ENCODE data around the gene TMEM150A.

GRCh38 chr2:85652056-85652455 lies 49.6 kb upstream of the TMEM150A start:
- TF ChIP-seq REST (IDR thresholded peaks at IDR 0.05; ENCODE audit: insufficient read depth in 1 of 2, low read depth in 2 of 2, low read length in 2 of 2) (no peak), SIN3A (IDR thresholded peaks at IDR 0.05; ENCODE audit: borderline replicate concordance, insufficient read depth, low read length) (no peak), POLR2AphosphoS5 (IDR thresholded peaks at IDR 0.05; ENCODE audit: low read depth, low read length) (no peak), TAF1 (IDR thresholded peaks at IDR 0.05; ENCODE audit: borderline replicate concordance, insufficient read depth, low read length) (no peak)
